Liver (tissue), 9 donors: Measurements from ENCODE around the gene HIP1. TPM values are rescaled to one million over a fixed set of nuclear protein-coding genes. Genes with fewer than 3 reads are reported as not detected.

Experiments used
- DNase-seq: peaks from one replicate; pipeline ENCODE4 v3.0.0-alpha.2; 2017; ENCODE audit warnings: low spot score
- H3K27ac ChIP-seq, 2 donors: one replicate each; pipeline ENCODE4 v1.7.0; 2013; ENCODE audit warnings: inconsistent platforms in 2 of 2, low read length in 2 of 2, control low read depth in 1 of 2, low read depth in 1 of 2, mild to moderate bottlenecking in 1 of 2
- H3K27me3 ChIP-seq, 4 donors: one replicate each; pipeline versions ENCODE4 v1.6.1 to v1.7.0; 2013; ENCODE audit warnings: low read length in 3 of 4, inconsistent platforms in 1 of 4, mild to moderate bottlenecking in 1 of 4, moderate library complexity in 1 of 4; ENCODE audit not compliant: control insufficient read depth in 4 of 4, insufficient read depth in 4 of 4
- H3K36me3 ChIP-seq, 4 donors: one replicate each; pipeline versions ENCODE4 v1.6.1 to v1.7.0; 2013; ENCODE audit warnings: low read length in 3 of 4, mild to moderate bottlenecking in 3 of 4, low read depth in 1 of 4, moderate library complexity in 1 of 4; ENCODE audit not compliant: control insufficient read depth in 4 of 4, insufficient read depth in 3 of 4
- H3K4me1 ChIP-seq, 4 donors: one replicate each; pipeline versions ENCODE4 v1.6.1 to v1.7.0; 2013; ENCODE audit warnings: low read length in 3 of 4, mild to moderate bottlenecking in 3 of 4, moderate library complexity in 1 of 4; ENCODE audit not compliant: control insufficient read depth in 4 of 4, insufficient read depth in 4 of 4
- H3K4me3 ChIP-seq, 3 donors: one replicate each; pipeline versions ENCODE4 v1.6.1 to v1.7.0; 2013; ENCODE audit warnings: low read length in 3 of 3, control low read depth in 1 of 3, low read depth in 1 of 3, mild to moderate bottlenecking in 1 of 3
- H3K9ac ChIP-seq, 2 donors: one replicate each; pipeline ENCODE4 v1.7.0; 2013; ENCODE audit warnings: low read length in 2 of 2, mild to moderate bottlenecking in 2 of 2, moderate library complexity in 2 of 2, control low read depth in 1 of 2, low read depth in 1 of 2
- H3K9me3 ChIP-seq, 4 donors: one replicate each; pipeline versions ENCODE4 v1.6.1 to v1.7.0; 2013; ENCODE audit warnings: low read length in 3 of 4; ENCODE audit not compliant: control insufficient read depth in 4 of 4
- ATF3 ChIP-seq: IDR thresholded peaks from 2 replicates; pipeline ENCODE4 v1.6.1; 2016; ENCODE audit warnings: antibody characterized with exemption
- EGR1 ChIP-seq, 2 donors: IDR thresholded peaks; 2 replicates each; pipeline ENCODE4 v1.6.1; 2016 to 2018; ENCODE audit warnings: antibody characterized with exemption in 2 of 2, low read depth in 2 of 2
- FOXA1 ChIP-seq: IDR thresholded peaks from 2 replicates; pipeline ENCODE4 v1.6.1; 2016; ENCODE audit warnings: antibody characterized with exemption
- FOXA2 ChIP-seq: IDR thresholded peaks from 2 replicates; pipeline ENCODE4 v1.6.1; 2016; ENCODE audit warnings: antibody characterized with exemption
- GABPA ChIP-seq, 2 donors: IDR thresholded peaks in 1 of 2; conservative IDR thresholded peaks in 1 of 2; 2 replicates each; pipeline ENCODE4 v1.6.1; 2016; ENCODE audit warnings: antibody characterized with exemption in 2 of 2, mild to moderate bottlenecking in 1 of 2, moderate library complexity in 1 of 2
- HNF4A ChIP-seq, 2 donors: conservative IDR thresholded peaks; 2 replicates each; pipeline ENCODE4 v1.6.1; 2016; ENCODE audit warnings: antibody characterized with exemption in 2 of 2, mild to moderate bottlenecking in 2 of 2
- HNF4G ChIP-seq: IDR thresholded peaks from 2 replicates; pipeline ENCODE4 v1.6.1; 2016; ENCODE audit warnings: antibody characterized with exemption
- JUND ChIP-seq, 2 donors: IDR thresholded peaks; 2 replicates each; pipeline ENCODE4 v1.6.1; 2016; ENCODE audit warnings: antibody characterized with exemption in 2 of 2
- NR2F2 ChIP-seq: IDR thresholded peaks from 2 replicates; pipeline ENCODE4 v1.6.1; 2016; ENCODE audit warnings: antibody characterized with exemption
- RAD21 ChIP-seq, 2 donors: IDR thresholded peaks; 2 replicates each; pipeline ENCODE4 v1.6.1; 2016; ENCODE audit warnings: antibody characterized with exemption in 2 of 2, mild to moderate bottlenecking in 2 of 2
- RXRA ChIP-seq, 2 donors: IDR thresholded peaks; 2 replicates each; pipeline ENCODE4 v1.6.1; 2017 to 2018; ENCODE audit warnings: antibody characterized with exemption in 2 of 2, mild to moderate bottlenecking in 1 of 2
- SP1 ChIP-seq: IDR thresholded peaks from 2 replicates; pipeline ENCODE4 v1.6.1; 2018; ENCODE audit warnings: antibody characterized with exemption, mild to moderate bottlenecking
- TAF1 ChIP-seq: conservative IDR thresholded peaks from 2 replicates; pipeline ENCODE4 v1.6.1; 2016; ENCODE audit warnings: antibody characterized with exemption, mild to moderate bottlenecking
- YY1 ChIP-seq: IDR thresholded peaks from 2 replicates; pipeline ENCODE4 v1.6.1; 2016; ENCODE audit warnings: antibody characterized with exemption, mild to moderate bottlenecking
- ZBTB33 ChIP-seq: IDR thresholded peaks from 2 replicates; pipeline ENCODE4 v1.6.1; 2016; ENCODE audit warnings: antibody characterized with exemption
- WGBS: extraction: QIAGEN DNeasy Blood & Tissue Kit; methylation state at CpG from one replicate; pipeline ENCODE4 v1.1.7; 2013; 5-methylcytosine and 5-hydroxymethylcytosine counted together
- polyA plus RNA-seq, 2 donors: library from polyadenylated mRNA; stranded (reverse) in 1 of 2; unstranded in 1 of 2; fragments of 200-250 nt in 1 of 2; fragments of >200 nt in 1 of 2; fragmentation: Nextera tagmentation in 1 of 2; extraction: Ambion mirVana in 1 of 2; gene quantifications; one replicate each; pipeline versions ENCODE4 v1.2.1 to v1.2.3, GENCODE V29; 2013 to 2015
- total RNA-seq, 2 donors: library from RNA; depleted of rRNA; stranded (reverse); fragments of >200 nt; gene quantifications; one replicate each; pipeline ENCODE4 v1.2.3, GENCODE V29; 2014
- TF ChIP-seq, protein P1 (sequence below): fragments of 150-350 bp; IDR thresholded peaks from 2 replicates; pipeline ENCODE4 v1.5.1; 2017; ENCODE audit warnings: improper control_type of control experiment, low read depth, low read length; ENCODE audit not compliant: missing input control
- TF ChIP-seq, protein P2 (sequence below): IDR thresholded peaks from 2 replicates; pipeline ENCODE4 v1.6.1; 2016; ENCODE audit warnings: antibody characterized with exemption, mild to moderate bottlenecking
- TF ChIP-seq, protein P3 (sequence below): IDR thresholded peaks from 2 replicates; pipeline ENCODE4 v1.6.1; 2016; ENCODE audit warnings: antibody characterized with exemption
- donor health status: healthy.
- donor health status: healthy.
- donor health status: healthy.
- donor health status: healthy.
- donor health status: healthy.

The HIP1 gene
- total and polyA plus RNA-seq, 4 donors, result 3.8 to 13.6 (median 7.8) TPM

DNA sequence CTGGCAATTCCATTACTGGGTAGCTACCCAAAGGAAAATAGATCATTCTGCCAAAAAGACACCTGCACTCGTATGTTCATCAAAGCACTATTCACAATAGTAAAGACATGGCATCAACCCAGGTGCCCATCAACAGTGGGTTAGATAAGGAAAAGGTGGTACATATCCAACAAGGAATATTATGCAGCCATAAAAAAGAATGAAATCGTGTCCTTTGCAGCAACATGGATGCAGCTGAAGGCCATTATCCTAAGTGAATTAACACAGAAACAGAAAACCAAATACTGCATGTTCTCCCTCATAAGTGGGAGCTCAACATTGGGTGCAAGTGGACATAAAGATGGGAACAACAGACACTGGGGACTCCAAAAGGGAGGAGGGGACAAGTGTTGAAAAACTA, 93.2 kb downstream of the HIP1 start (continued):
- TF ChIP-seq ATF3, result no peak
- TF ChIP-seq EGR1 (IDR thresholded peaks at IDR 0.05; ENCODE audit: low read depth in 2 of 2), result no peak
- TF ChIP-seq JUND (IDR thresholded peaks at IDR 0.05), result no peak

DNA sequence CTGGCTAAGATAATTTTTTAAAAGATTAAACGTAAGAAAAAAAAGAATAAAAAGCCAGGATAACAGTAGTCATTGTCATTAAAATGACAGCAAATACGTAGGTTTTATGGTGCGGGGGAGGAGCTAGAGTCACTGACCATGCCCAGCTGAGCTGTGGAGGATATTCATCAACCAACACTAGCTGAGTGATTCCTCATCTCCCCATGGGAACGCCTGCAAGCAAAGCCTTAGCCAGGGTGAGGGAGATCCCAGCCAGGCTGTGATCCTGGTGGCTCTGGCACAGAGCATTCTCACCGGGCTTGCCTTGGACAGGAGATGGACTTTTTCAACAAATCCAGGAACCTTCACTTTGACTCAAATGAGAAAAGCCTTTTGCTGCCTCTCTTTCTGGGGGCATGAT, 94.2 kb downstream of the HIP1 start:
- DNase-seq, result no peak
- Histone ChIP-seq H3K27ac (no peak overlapping the region), H3K9ac (no peak overlapping the region), H3K9me3 (peaks cover 0 to 3% (median 0%) of the 10 kb centered on the region in 4 donors), H3K27me3 (no peaks in the 10 kb centered on the region), H3K36me3 (no peaks in the 10 kb centered on the region), H3K4me1 (peaks cover 0 to 7% (median 3%) of the 10 kb centered on the region in 4 donors), H3K4me3 (no peak overlapping the region)
- WGBS, result 92% methylated on average over 5 of the region's 5 CpGs
- TF ChIP-seq FOXA1, result no peak
- TF ChIP-seq NR2F2, result no peak
- TF ChIP-seq YY1, result no peak
- no peak for TF ChIP-seq ATF3
- TF ChIP-seq, protein P1, sequence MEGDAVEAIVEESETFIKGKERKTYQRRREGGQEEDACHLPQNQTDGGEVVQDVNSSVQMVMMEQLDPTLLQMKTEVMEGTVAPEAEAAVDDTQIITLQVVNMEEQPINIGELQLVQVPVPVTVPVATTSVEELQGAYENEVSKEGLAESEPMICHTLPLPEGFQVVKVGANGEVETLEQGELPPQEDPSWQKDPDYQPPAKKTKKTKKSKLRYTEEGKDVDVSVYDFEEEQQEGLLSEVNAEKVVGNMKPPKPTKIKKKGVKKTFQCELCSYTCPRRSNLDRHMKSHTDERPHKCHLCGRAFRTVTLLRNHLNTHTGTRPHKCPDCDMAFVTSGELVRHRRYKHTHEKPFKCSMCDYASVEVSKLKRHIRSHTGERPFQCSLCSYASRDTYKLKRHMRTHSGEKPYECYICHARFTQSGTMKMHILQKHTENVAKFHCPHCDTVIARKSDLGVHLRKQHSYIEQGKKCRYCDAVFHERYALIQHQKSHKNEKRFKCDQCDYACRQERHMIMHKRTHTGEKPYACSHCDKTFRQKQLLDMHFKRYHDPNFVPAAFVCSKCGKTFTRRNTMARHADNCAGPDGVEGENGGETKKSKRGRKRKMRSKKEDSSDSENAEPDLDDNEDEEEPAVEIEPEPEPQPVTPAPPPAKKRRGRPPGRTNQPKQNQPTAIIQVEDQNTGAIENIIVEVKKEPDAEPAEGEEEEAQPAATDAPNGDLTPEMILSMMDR, result no peak
- TF ChIP-seq SP1, result no peak

DNA sequence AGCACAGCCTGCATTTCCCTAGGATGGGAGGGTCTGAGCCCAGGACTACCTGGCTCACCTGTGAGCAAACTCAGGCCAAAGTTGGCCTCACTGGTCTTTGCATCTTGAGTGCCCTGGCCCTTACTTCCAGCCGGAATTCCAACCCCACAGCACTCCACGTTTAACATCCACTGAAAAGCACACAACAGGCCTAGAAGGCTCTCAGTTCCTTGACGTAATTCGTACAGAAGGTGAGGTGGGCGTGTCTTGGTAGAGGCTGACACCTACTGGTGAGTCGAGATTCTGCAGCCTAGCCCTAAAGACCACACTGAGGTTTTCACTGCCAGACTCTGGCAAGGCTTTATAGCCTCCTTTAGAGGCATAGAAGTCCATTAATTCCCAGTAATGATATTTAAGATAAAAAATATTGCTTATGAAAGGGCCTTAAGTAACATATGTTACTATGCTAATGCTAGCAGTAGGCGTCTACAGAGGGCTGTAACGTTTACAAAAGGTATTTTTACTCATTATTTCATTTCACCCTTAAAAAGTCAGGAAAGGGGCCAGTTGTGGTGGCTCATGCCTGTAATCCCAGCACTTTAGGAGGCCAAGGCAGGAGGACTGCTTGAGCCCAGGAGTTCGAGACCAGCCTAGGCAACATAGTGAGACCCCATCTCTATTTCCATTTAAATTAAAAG, 95.8 kb downstream of the HIP1 start:
- Histone ChIP-seq H3K27ac (no peak overlapping the region), H3K27me3 (no peaks in the 10 kb centered on the region), H3K36me3 (no peaks in the 10 kb centered on the region), H3K4me3 (no peak overlapping the region), H3K9me3 (peaks cover 0 to 3% (median 0%) of the 10 kb centered on the region in 4 donors), H3K4me1 (peaks cover 0 to 9% (median 4%) of the 10 kb centered on the region in 4 donors), H3K9ac (no peak overlapping the region)
- 63% methylated on average over 9 of the region's 9 CpGs for WGBS
- peak; percentile 43 for DNase-seq
- TF ChIP-seq JUND (IDR thresholded peaks at IDR 0.05) (no peak), GABPA (IDR thresholded peaks at IDR 0.05 in 1 of 2, conservative IDR thresholded peaks at IDR 0.05 in 1 of 2) (no peak), HNF4A (conservative IDR thresholded peaks at IDR 0.05) (no peak), ZBTB33 (no peak), RAD21 (IDR thresholded peaks at IDR 0.05) (peak; percentile 88 to 95), RXRA (IDR thresholded peaks at IDR 0.05) (no peak), TAF1 (no peak), HNF4G (no peak), FOXA2 (no peak), ATF3 (no peak), SP1 (no peak)
- TF ChIP-seq, protein P2, sequence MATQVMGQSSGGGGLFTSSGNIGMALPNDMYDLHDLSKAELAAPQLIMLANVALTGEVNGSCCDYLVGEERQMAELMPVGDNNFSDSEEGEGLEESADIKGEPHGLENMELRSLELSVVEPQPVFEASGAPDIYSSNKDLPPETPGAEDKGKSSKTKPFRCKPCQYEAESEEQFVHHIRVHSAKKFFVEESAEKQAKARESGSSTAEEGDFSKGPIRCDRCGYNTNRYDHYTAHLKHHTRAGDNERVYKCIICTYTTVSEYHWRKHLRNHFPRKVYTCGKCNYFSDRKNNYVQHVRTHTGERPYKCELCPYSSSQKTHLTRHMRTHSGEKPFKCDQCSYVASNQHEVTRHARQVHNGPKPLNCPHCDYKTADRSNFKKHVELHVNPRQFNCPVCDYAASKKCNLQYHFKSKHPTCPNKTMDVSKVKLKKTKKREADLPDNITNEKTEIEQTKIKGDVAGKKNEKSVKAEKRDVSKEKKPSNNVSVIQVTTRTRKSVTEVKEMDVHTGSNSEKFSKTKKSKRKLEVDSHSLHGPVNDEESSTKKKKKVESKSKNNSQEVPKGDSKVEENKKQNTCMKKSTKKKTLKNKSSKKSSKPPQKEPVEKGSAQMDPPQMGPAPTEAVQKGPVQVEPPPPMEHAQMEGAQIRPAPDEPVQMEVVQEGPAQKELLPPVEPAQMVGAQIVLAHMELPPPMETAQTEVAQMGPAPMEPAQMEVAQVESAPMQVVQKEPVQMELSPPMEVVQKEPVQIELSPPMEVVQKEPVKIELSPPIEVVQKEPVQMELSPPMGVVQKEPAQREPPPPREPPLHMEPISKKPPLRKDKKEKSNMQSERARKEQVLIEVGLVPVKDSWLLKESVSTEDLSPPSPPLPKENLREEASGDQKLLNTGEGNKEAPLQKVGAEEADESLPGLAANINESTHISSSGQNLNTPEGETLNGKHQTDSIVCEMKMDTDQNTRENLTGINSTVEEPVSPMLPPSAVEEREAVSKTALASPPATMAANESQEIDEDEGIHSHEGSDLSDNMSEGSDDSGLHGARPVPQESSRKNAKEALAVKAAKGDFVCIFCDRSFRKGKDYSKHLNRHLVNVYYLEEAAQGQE, result no peak
- TF ChIP-seq, protein P1, result peak; percentile 76
- TF ChIP-seq, protein P3, sequence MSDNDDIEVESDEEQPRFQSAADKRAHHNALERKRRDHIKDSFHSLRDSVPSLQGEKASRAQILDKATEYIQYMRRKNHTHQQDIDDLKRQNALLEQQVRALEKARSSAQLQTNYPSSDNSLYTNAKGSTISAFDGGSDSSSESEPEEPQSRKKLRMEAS, result no peak
